A549 (cell line): ENCODE data around the gene PDZD2.

Experiments
- CHD2 ChIP-seq: fragments of 150-350 bp; IDR thresholded peaks from 2 replicates; pipeline ENCODE4 v1.6.1; 2014; ENCODE audit warnings: low read length; ENCODE audit not compliant: partially characterized antibody
- CTCF ChIP-seq: fragments of >200 bp; sonication (Bioruptor Twin); formaldehyde crosslinking; IDR thresholded peaks from 3 replicates; pipeline ENCODE4 v1.5.1; 2016
- MAX ChIP-seq: IDR thresholded peaks from 2 replicates; pipeline ENCODE4 v1.6.1; 2012
- POLR2A ChIP-seq: IDR thresholded peaks from 2 replicates; pipeline ENCODE4 v1.6.1; 2012; ENCODE audit warnings: mild to moderate bottlenecking, low read length

- TF ChIP-seq CTCF: no peak
- TF ChIP-seq POLR2A: no peak
- TF ChIP-seq CHD2: no peak
- TF ChIP-seq MAX: no peak
Observed at GRCh38 chr5:31763424-31763823, 124.5 kb downstream of the PDZD2 start.
